EL (cell line): ENCODE results near the gene NCKAP5.

Experiments used
- DNase-seq: peaks from one replicate; pipeline ENCODE4 v3.0.0-alpha.2; 2016

Gene NCKAP5

GRCh38 chr2:132971310-132972061 is 596.8 kb downstream of the NCKAP5 start:
- DNase-seq: no peak

GRCh38 chr2:132969371-132969985 is 598.8 kb downstream of the NCKAP5 start:
- peak; percentile 54 for DNase-seq

GRCh38 chr2:132965460-132965859 is 602.8 kb downstream of the NCKAP5 start:
- no peak for DNase-seq

- DNase-seq: no peak
These were observed 605.1 kb downstream of the NCKAP5 start for GRCh38 chr2:132963161-132963560.

- DNase-seq: no peak
These were observed 609.4 kb downstream of the NCKAP5 start for GRCh38 chr2:132958887-132959286.

- DNase-seq: no peak
These were observed 612.2 kb downstream of the NCKAP5 start for GRCh38 chr2:132955871-132956615.

GRCh38 chr2:132953771-132954170 is 614.5 kb downstream of the NCKAP5 start:
- no peak for DNase-seq

GRCh38 chr2:132951008-132951714 is 617.1 kb downstream of the NCKAP5 start:
- peak; percentile 40 for DNase-seq

- DNase-seq: no peak
These were observed 619.2 kb downstream of the NCKAP5 start for GRCh38 chr2:132949108-132949507.

- DNase-seq: no peak
These were observed 620.1 kb downstream of the NCKAP5 start for GRCh38 chr2:132948211-132948610.

- peak; percentile 31 for DNase-seq
These were observed 624.4 kb downstream of the NCKAP5 start for GRCh38 chr2:132943829-132944228.

GRCh38 chr2:132941296-132942020 is 626.8 kb downstream of the NCKAP5 start:
- DNase-seq: peak; percentile 5

GRCh38 chr2:132937629-132938028 is 630.6 kb downstream of the NCKAP5 start:
- DNase-seq: peak; percentile 45

GRCh38 chr2:132936791-132937190 is 631.5 kb downstream of the NCKAP5 start:
- DNase-seq: no peak

GRCh38 chr2:132936261-132936660 is 632.0 kb downstream of the NCKAP5 start:
- peak; percentile 30 for DNase-seq

- DNase-seq: no peak
These were observed 638.5 kb downstream of the NCKAP5 start for GRCh38 chr2:132929786-132930185.

GRCh38 chr2:132923787-132924186 is 644.5 kb downstream of the NCKAP5 start:
- DNase-seq: peak; percentile 75

- no peak for DNase-seq
These were observed 652.3 kb downstream of the NCKAP5 start for GRCh38 chr2:132915812-132916549.

GRCh38 chr2:132911726-132912724 is 656.2 kb downstream of the NCKAP5 start:
- no peak for DNase-seq

- DNase-seq: no peak
These were observed 657.8 kb downstream of the NCKAP5 start for GRCh38 chr2:132910432-132910831.
